ENCODE data around the gene NEGR1.

DNA sequence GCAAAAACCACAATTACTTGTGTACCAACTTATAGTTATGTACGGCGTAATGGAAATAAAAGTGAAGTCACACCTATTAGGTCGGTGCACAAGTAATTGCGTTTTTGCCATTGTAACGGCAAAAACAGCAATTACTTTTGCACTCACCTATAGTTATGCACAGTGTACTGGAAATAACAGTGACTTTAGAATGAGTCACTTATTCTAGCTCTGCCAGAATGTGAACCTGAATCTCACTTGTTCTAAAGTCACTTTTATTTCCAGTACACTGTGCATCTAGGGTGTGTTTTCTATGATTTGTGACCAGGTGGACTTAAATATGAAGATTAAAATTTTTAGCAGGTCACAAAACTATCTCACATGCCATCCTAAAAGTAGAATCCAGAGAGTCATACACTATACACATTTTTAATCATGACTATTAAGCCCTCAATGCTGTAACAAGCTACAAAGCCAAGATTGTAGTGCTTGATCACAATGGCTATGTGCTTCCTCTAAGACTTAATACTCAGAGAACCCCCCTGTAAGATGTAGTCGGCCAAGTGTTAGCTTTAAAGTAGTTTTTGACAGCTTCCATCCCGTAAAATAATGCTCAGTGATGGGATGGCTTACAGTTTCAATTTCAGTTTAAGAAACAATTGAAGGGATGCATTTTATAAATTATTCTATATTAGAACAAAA, 218.8 kb downstream of the NEGR1 start:
- TF ChIP-seq, protein P1, sequence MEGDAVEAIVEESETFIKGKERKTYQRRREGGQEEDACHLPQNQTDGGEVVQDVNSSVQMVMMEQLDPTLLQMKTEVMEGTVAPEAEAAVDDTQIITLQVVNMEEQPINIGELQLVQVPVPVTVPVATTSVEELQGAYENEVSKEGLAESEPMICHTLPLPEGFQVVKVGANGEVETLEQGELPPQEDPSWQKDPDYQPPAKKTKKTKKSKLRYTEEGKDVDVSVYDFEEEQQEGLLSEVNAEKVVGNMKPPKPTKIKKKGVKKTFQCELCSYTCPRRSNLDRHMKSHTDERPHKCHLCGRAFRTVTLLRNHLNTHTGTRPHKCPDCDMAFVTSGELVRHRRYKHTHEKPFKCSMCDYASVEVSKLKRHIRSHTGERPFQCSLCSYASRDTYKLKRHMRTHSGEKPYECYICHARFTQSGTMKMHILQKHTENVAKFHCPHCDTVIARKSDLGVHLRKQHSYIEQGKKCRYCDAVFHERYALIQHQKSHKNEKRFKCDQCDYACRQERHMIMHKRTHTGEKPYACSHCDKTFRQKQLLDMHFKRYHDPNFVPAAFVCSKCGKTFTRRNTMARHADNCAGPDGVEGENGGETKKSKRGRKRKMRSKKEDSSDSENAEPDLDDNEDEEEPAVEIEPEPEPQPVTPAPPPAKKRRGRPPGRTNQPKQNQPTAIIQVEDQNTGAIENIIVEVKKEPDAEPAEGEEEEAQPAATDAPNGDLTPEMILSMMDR (IDR thresholded peaks at IDR 0.05): no peak
- TF ChIP-seq POLR2A (IDR thresholded peaks at IDR 0.05) (no peak), EP300 (IDR thresholded peaks at IDR 0.05) (no peak)
